Medulla oblongata (tissue), 1 donor: ENCODE data around the gene CD180.
"Not testable (repeated sequence)": the region's sequence is repeated elsewhere in the genome, so short reads cannot be mapped to it uniquely, and the experiment has no call there.

Source experiments
- DNase-seq: peaks from one replicate; pipeline ENCODE4 v3.0.0-alpha.2; 2015; ENCODE audit errors: extremely low spot score

The CD180 gene

DNA sequence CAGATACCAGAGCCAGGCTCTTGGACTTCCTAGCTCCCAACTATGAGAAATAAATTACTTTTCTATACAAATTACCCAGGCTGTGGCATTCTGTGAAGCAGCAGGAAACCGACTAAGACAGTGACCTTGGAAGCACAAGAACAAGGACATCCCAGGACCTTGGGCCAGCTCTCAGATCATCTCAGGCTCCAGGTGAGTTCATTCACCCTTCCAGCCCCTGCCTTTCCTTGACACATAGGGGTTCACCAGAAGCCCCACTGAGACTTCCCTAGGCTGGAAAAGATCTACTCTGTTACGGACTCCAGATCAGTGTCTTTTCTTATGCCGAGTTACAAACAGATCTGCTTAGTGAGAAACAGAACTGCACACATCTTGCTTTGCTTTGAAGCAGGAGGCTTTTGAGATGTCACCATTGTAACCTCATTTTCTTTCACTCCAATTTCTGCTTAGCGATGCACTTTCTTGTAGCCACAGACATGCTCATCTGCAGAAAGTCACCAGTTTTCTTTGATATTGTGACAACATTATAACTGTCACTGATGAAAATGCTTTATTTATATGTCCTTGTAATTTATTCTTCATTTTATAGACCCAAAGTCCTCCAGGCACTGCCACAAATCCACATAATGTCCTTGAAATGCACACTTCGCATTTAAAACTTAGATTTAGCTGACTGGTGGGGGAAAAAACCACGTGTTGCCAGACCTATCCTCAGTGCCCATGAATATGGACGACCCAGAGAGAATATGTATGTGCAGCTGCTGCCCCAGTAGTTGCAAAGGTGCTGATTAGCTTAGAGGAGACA, 8.1 kb downstream of the CD180 start:
- DNase-seq: no peak

DNA sequence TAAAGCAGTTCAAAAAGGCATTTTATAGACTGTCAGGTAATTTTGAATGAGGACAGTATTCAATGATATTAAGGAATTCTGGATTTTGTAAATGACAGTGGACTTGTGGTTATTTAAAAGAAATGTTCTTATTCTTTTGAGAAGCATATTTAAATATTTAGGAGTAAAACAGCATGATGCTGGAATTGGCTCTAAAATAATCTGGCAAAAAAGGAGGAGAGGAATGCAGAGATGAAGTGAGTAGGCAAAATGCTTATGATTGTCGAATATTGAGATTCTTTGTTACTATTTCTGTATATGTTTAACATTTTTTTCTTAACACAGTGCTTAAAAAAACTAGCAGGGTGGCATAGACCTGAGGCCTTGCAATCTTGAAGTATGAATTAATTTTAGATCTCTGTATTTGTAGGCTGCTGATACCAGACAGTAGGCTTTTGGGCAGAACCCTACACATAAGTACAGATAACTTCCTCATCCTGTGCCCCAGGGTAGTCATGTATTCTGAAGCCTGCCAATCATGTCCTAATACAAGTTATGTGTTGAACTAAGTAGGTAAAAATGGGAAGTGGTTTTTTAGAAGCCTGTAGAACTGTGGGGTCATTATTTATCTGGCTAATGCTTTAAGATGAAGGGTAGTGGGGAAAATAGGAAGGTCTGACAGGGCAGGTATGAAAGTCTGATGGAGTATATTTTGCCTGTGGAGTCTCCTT, 9.4 kb downstream of the CD180 start:
- DNase-seq: peak; percentile 39

DNA sequence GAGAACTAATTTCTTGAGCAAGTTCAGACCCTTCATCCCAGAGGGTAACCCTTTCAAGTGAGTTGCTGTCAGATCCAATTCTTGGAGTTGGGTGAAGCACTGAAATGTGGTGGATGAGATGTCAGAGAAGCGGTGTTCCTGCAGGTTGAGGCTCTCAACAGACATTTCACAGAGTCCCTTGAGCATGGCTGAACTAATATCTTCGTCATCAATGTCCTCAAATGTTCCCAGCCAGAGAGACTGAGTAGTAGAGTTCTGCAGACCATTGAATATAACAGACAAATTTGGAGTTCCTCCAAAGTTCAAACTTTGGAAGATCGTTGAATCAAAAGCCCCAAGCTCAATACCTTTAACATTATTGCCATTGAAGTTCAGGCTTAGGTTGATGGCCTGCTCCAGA, 12.7 kb downstream of the CD180 start:
- no peak for DNase-seq

DNA sequence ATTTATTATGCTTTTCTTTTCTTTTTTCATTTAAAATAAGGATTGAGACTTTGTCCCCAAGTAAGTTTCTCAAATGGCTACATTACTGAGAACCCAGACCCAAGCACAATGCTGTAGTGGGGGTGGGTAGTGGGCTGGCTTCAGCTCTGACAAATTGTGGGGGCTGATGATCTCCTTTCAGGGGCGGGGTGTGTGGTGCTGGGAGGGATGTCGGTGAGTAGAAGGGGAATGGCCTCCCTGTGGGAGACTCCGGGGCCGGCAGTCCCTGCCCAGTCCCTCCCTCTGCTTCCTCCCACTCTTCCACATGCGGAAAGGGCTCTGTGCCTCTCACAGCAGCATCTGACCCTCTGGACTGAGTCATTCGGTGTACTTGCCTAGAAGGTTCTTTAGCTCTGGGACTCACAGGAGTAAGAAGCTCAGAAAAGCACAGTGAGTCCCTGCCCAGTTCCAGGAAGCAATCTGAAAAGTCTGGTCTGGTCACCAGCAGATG, 14.3 kb downstream of the CD180 start:
- DNase-seq: peak; percentile 69

DNA sequence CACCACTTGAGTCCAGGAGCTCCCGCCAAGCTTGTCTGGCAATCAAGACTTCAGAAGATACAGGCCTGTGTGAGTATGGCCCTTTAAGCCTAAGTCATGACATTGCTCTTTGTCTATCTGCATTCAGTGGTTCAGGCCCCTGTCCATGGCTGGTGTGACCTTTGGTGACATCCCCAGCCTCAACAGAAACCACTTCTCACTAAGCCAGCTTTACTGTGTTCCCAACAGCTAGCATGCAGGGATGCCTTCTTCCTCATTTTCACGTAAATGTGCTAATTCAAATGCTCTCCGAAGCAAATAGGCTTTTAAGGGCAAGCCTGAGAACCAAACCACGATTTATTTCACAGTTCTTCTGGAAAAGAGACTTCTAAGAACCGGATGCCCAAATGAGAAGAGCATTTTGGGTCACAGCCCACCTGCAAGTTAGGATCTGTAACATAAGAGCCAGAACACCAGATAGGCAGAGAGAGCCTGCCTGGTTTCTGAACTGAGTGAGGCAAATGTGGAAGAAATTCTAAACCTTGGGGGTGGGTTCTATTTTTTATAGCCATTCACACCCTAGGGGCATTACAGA, 14.9 kb downstream of the CD180 start:
- peak; percentile 48 for DNase-seq

DNA sequence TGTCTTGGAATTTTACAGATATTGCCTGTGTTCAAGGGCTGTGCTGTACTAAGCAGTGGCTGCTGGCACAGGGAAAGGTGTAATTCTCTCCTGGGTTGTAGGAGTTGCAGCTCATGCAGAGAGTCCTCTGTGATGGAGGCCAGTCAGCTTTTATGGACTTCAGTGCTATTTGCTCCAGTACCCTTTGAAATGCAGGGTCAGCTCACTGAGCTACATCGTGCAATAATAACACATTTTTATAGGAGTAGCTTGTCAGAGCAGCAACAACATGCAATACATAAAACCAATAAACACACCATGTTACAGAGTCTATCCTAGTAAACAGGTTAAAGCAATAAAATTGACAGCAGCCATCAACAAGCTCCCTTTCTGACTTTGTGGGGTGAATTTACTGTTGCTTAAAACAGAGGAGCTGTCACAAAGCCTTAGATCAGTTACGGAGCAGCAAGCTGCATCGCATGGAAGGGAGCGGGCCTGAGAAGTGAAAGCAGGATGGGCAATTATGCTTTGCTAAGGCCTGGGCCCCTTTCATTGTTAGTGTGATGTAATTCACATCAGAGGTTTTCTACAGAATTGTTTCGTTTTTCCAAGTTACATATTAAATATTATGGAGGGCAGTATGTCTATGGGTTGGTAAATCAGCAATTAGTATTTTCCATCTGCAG, 16.8 kb downstream of the CD180 start:
- no peak for DNase-seq

DNA sequence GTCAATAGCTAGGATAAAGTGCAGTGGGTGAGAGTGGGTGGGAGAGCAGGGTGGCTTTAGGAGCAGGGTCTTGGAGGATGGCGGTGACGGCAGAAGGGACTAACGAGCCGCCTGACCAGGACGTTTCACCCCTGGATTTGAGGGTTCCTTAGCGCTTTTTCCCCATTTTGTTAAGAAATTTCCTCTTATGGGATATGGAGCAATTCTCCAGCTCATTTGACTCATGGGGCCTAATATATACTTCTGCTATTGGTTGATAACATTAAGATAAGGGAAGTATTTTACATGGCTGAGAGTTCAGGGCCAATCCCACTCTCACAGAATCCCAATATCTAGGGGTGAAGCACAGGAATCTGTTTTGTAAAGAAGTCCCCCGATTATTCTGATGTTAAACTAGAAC, 17.6 kb downstream of the CD180 start:
- DNase-seq: no peak

DNA sequence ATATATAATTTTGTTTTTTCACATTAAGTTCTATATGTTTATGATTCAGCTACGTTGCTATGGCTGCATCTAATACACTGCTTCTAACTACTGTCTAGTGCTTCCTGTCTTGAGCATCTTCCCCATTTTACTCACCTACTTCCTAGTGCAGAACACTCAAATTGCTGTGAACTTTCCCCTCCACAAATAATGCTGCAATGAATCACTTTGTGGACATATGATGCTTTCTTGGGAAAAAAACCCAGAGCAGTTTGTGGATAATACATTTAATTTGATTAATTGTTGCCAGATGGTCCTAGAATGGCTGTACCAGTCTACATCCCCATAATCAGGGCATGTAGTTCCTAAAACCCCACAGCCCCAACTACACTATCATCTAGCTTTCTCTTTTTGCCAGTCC, 18.5 kb downstream of the CD180 start:
- no peak for DNase-seq

DNA sequence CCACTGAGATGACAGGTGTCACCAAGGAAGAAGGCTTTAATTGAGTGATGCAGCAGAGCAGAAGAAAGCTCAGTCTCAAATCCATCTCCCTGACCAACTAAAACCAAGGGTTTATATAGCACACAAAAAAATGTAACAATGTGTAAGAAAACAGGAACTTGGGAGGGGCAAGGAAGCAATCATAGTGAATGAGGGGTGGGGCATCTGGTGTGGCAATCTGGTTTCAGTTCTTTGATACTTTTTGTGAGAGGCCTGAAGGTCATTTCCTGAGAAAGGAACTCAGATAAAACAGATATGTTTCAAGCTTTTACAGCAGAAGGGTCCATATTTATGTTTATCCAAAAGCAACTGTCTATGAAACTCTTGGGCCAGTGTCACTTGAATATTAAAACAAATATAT, 19.7 kb downstream of the CD180 start:
- DNase-seq: no peak

DNA sequence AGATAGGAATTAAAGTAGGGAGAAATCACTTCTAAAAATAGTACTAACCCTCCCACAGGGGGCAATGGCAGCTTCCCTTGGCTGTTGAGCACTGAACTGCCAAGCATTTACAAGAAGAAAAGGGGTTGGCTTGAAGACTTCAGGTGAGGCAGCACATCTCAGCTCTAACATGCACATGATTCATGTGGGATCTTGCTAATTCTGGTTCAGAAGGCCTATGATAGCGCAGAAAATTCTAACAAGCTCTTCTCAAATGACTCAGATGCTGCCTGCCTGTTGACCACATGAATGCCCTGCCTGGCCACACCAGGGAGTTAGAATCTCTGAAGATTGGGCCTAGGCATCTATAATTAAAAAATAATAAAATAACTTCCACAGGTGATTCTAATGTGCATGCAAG, 22.6 kb downstream of the CD180 start:
- no peak for DNase-seq

DNA sequence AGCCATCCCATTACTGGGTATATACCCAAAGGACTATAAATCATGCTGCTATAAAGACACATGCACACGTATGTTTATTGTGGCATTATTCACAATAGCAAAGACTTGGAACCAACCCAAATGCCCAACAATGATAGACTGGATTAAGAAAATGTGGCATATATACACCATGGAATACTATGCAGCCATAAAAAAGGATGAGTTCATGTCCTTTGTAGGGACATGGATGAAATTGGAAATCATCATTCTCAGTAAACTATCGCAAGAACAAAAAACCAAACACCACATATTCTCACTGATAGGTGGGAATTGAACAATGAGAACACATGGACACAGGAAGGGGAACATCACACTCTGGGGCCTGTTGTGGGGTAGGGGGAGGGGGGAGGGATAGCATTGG, 23.2 kb downstream of the CD180 start:
- not testable (repeated sequence) for DNase-seq

DNA sequence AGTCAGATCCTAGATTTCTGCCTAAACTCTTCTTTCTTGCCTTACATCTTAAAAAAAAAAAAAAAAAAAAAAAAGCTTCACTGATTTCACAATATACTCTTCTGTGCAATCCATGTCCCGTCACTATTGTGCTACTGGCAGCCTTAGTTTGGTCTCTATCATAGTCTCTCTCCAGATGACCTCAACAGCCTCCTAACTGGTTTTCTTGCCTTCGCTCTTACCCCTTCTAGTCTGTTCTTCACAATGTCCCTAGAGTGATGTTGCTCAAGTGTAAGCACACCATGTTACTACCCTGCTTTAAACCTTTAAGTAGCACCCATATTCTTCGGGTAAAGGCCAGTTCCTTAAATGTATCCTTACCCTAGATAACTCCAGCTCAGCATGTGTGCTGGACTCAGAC, 25.8 kb downstream of the CD180 start:
- no peak for DNase-seq

DNA sequence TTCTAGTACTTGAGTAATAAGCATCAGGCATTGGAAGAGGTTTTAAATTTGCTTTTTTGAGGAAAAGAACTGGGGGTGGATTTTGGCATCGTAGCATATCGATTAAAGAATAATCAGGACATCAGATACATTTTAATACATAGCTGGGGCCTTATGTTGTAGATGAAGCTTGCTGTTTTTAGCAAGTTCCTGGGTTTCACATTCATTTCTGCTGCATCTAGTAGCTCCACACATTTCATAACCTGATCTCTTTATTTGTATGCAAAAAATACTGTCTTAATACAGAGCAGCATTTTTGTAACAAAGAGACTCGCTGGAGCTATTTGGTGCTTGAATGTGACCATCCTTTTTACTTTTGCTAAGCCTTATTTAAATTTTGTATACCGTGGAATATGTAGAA, 28.5 kb downstream of the CD180 start:
- DNase-seq: no peak

DNA sequence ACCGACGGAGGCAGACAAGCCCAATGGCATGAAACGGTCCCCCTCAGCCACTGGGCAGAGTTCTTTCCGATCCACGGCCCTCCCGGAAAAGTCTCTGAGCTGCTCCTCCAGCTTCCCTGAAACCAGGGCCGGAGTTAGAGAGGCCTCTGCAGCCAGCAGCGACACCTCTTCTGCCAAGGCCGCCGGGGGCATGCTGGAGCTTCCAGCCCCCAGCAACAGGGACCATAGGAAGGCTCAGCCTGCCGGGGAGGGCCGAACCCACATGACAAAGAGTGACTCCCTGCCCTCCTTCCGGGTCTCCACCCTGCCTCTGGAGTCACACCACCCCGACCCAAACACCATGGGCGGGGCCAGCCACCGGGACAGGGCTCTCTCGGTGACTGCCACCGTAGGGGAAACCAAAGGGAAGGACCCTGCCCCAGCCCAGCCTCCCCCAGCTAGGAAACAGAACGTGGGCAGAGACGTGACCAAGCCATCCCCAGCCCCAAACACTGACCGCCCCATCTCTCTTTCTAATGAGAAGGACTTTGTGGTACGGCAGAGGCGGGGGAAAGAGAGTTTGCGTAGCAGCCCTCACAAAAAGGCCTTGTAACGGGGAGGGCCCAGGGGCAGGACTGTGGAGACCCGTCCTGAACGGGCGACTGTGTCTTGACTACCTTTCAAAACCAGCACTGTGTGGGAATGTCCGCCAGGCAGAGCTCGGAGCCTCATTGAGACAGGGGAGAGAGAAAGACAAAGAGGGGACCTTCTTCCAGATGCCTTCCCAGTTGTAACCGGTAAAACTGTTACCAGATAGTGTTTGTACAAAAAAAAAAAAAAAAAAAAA, 29.9 kb downstream of the CD180 start:
- peak; percentile 41 for DNase-seq

DNA sequence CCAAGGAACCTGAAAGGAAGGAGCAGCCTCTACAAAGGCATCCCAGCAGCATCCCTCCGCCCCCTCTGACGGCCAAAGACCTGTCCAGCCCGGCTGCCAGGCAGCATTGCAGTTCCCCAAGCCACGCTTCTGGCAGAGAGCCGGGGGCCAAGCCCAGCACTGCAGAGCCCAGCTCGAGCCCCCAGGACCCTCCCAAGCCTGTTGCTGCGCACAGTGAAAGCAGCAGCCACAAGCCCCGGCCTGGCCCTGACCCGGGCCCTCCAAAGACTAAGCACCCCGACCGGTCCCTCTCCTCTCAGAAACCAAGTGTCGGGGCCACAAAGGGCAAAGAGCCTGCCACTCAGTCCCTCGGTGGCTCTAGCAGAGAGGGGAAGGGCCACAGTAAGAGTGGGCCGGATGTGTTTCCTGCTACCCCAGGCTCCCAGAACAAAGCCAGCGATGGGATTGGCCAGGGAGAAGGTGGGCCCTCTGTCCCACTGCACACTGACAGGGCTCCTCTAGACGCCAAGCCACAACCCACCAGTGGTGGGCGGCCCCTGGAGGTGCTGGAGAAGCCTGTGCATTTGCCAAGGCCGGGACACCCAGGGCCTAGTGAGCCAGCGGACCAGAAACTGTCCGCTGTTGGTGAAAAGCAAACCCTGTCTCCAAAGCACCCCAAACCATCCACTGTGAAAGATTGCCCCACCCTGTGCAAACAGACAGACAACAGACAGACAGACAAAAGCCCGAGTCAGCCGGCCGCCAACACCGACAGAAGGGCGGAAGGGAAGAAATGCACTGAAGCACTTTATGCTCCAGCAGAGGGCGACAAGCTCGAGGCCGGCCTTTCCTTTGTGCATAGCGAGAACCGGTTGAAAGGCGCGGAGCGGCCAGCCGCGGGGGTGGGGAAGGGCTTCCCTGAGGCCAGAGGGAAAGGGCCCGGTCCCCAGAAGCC, 30.8 kb downstream of the CD180 start:
- peak; percentile 94 for DNase-seq

DNA sequence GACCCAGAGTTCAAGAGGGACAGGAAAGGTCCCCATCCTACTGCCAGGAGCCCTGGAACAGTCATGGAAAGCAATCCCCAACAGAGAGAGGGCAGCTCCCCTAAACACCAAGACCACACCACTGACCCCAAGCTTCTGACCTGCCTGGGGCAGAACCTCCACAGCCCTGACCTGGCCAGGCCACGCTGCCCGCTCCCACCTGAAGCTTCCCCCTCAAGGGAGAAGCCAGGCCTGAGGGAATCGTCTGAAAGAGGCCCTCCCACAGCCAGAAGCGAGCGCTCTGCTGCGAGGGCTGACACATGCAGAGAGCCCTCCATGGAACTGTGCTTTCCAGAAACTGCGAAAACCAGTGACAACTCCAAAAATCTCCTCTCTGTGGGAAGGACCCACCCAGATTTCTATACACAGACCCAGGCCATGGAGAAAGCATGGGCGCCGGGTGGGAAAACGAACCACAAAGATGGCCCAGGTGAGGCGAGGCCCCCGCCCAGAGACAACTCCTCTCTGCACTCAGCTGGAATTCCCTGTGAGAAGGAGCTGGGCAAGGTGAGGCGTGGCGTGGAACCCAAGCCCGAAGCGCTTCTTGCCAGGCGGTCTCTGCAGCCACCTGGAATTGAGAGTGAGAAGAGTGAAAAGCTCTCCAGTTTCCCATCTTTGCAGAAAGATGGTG, 31.6 kb downstream of the CD180 start:
- DNase-seq: no peak

DNA sequence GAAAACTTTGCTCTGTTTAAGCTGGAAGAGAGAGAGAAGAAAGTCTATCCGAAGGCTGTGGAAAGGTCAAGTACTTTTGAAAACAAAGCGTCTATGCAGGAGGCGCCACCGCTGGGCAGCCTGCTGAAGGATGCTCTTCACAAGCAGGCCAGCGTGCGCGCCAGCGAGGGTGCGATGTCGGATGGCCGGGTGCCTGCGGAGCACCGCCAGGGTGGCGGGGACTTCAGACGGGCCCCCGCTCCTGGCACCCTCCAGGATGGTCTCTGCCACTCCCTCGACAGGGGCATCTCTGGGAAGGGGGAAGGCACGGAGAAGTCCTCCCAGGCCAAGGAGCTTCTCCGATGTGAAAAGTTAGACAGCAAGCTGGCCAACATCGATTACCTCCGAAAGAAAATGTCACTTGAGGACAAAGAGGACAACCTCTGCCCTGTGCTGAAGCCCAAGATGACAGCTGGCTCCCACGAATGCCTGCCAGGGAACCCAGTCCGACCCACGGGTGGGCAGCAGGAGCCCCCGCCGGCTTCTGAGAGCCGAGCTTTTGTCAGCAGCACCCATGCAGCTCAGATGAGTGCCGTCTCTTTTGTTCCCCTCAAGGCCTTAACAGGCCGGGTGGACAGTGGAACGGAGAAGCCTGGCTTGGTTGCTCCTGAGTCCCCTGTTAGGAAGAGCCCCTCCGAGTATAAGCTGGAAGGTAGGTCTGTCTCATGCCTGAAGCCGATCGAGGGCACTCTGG, 32.6 kb downstream of the CD180 start:
- DNase-seq: no peak

DNA sequence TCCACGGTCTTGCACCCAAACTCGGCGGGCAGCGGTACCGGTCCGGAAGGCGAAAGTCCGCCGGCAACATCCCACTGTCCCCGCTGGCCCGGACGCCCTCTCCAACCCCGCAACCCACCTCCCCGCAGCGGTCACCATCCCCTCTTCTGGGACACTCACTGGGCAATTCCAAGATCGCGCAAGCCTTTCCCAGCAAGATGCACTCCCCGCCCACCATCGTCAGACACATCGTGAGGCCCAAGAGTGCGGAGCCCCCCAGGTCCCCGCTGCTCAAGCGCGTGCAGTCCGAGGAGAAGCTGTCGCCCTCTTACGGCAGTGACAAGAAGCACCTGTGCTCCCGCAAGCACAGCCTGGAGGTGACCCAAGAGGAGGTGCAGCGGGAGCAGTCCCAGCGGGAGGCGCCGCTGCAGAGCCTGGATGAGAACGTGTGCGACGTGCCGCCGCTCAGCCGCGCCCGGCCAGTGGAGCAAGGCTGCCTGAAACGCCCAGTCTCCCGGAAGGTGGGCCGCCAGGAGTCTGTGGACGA, 33.3 kb downstream of the CD180 start:
- DNase-seq: no peak

DNA sequence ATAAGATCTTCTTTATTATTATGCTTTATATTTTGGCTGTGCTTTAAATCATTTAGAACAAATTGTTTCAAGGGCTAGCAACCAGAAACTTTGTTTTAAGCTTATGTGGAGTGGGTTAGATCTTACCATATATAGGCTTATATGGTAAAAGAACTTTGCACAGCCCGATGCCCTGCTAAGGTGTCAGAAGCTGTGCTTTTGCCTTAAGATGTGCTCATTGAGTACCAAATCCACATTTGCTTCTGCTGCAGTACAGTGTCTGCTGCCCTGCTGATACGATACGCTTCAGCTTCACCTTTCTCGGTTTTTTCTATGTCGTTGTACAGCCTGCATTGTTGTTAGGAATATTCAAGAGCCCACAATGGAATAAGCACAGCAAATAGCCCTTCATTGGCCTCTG, 34.8 kb downstream of the CD180 start:
- DNase-seq: no peak
